ENCODE measurements around the gene PAM.
"Not testable (repeated sequence)": the region's sequence is repeated elsewhere in the genome, so short reads cannot be mapped to it uniquely, and the experiment has no call there.

PAM gene

GRCh38 chr5:102754767-102755431 lies at the start of gene PAM:
TSS of gene PAM (plus strand) at chr5:102755305. CDS start at chr5:102866196, 110,891 bp downstream.
- DNase-seq = peak; percentile 63

- no peak for DNase-seq
These were observed 43.4 kb upstream of the PAM start for GRCh38 chr5:102711525-102712385.

- DNase-seq = no peak
These were observed 41.8 kb upstream of the PAM start for GRCh38 chr5:102713278-102713677.

- no peak for DNase-seq
These were observed 41.3 kb upstream of the PAM start for GRCh38 chr5:102713682-102714231.

GRCh38 chr5:102715082-102715807 lies 39.9 kb upstream of the PAM start:
- no peak for DNase-seq

GRCh38 chr5:102716017-102716416 lies 39.1 kb upstream of the PAM start:
- no peak for DNase-seq

- DNase-seq = no peak
These were observed 36.3 kb upstream of the PAM start for GRCh38 chr5:102718819-102719218.

GRCh38 chr5:102719886-102720285 lies 35.2 kb upstream of the PAM start:
- DNase-seq = no peak

- no peak for DNase-seq
These were observed 34.1 kb upstream of the PAM start for GRCh38 chr5:102720969-102721368.

GRCh38 chr5:102722931-102723330 lies 32.2 kb upstream of the PAM start:
- DNase-seq = no peak

- no peak for DNase-seq
These were observed 23.4 kb upstream of the PAM start for GRCh38 chr5:102731693-102732092.

- no peak for DNase-seq
These were observed 21.6 kb upstream of the PAM start for GRCh38 chr5:102733534-102733933.

GRCh38 chr5:102737161-102737560 lies 17.9 kb upstream of the PAM start:
- DNase-seq = no peak

GRCh38 chr5:102737805-102738469 lies 17.2 kb upstream of the PAM start:
- DNase-seq = no peak

- DNase-seq = no peak
These were observed 14.6 kb upstream of the PAM start for GRCh38 chr5:102740515-102740914.

- no peak for DNase-seq
These were observed 12.9 kb upstream of the PAM start for GRCh38 chr5:102742215-102742614.

- DNase-seq = no peak
These were observed 11.2 kb upstream of the PAM start for GRCh38 chr5:102743900-102744299.

GRCh38 chr5:102747386-102748166 lies 7.5 kb upstream of the PAM start:
- no peak for DNase-seq

GRCh38 chr5:102749416-102750030 lies 5.6 kb upstream of the PAM start:
- no peak for DNase-seq

- DNase-seq = no peak
These were observed 4.8 kb upstream of the PAM start for GRCh38 chr5:102750151-102750834.

GRCh38 chr5:102751903-102752376 lies 3.2 kb upstream of the PAM start:
- not testable (repeated sequence) for DNase-seq

Measured in activated effector memory CD4-positive, alpha-beta T cell treated with Interleukin-2 at 50 U/mL for 16 hours (primary cell).